ENCODE data around the gene GLO1.
"Not testable (repeated sequence)": the region's sequence is repeated elsewhere in the genome, so short reads cannot be mapped to it uniquely, and the experiment has no call there.

GLO1 gene

GRCh38 chr6:38705924-38706323, 3.0 kb upstream of the GLO1 start:
- no peak for DNase-seq (ENCODE audit: low read depth in 2 of 2)

GRCh38 chr6:38703949-38704590, 1.1 kb upstream of the GLO1 start:
- no peak for DNase-seq (ENCODE audit: low read depth in 2 of 2)

GRCh38 chr6:38701551-38701950, 1.4 kb downstream of the GLO1 start:
- no peak for DNase-seq (ENCODE audit: low read depth in 2 of 2)

GRCh38 chr6:38699702-38700101, 3.2 kb downstream of the GLO1 start:
- not testable (repeated sequence) for DNase-seq (ENCODE audit: low read depth in 2 of 2)

GRCh38 chr6:38697846-38698245, 5.1 kb downstream of the GLO1 start:
- no peak for DNase-seq (ENCODE audit: low read depth in 2 of 2)

GRCh38 chr6:38696345-38696744, 6.6 kb downstream of the GLO1 start:
- no peak for DNase-seq (ENCODE audit: low read depth in 2 of 2)

GRCh38 chr6:38695933-38696332, 7.0 kb downstream of the GLO1 start:
- DNase-seq (ENCODE audit: low read depth in 2 of 2), result no peak

- no peak for DNase-seq (ENCODE audit: low read depth in 2 of 2)
These were observed 7.6 kb downstream of the GLO1 start for GRCh38 chr6:38695227-38695900.

GRCh38 chr6:38688579-38689087, 14.3 kb downstream of the GLO1 start:
- DNase-seq (ENCODE audit: low read depth in 2 of 2), result no peak

- no peak for DNase-seq (ENCODE audit: low read depth in 2 of 2)
These were observed 15.4 kb downstream of the GLO1 start for GRCh38 chr6:38687549-38687948.

GRCh38 chr6:38687043-38687353, 15.9 kb downstream of the GLO1 start:
- no peak for DNase-seq (ENCODE audit: low read depth in 2 of 2)

GRCh38 chr6:38686270-38687042, 16.5 kb downstream of the GLO1 start:
- DNase-seq (ENCODE audit: low read depth in 2 of 2), result no peak

- DNase-seq (ENCODE audit: low read depth in 2 of 2), result no peak
These were observed 18.0 kb downstream of the GLO1 start for GRCh38 chr6:38684904-38685303.

GRCh38 chr6:38684237-38684636, 18.7 kb downstream of the GLO1 start:
- no peak for DNase-seq (ENCODE audit: low read depth in 2 of 2)

- DNase-seq (ENCODE audit: low read depth in 2 of 2), result no peak
These were observed 21.1 kb downstream of the GLO1 start for GRCh38 chr6:38681850-38682249.

GRCh38 chr6:38679668-38680067, 23.3 kb downstream of the GLO1 start:
- no peak for DNase-seq (ENCODE audit: low read depth in 2 of 2)

GRCh38 chr6:38678178-38678760, 24.7 kb downstream of the GLO1 start:
- no peak for DNase-seq (ENCODE audit: low read depth in 2 of 2)

GRCh38 chr6:38676974-38677544, 25.9 kb downstream of the GLO1 start:
- no peak for DNase-seq (ENCODE audit: low read depth in 2 of 2)

- no peak for DNase-seq (ENCODE audit: low read depth in 2 of 2)
These were observed 26.5 kb downstream of the GLO1 start for GRCh38 chr6:38676236-38676973.

GRCh38 chr6:38673397-38674165, 29.4 kb downstream of the GLO1 start:
- DNase-seq (ENCODE audit: low read depth in 2 of 2), result no peak
